HG02981 (cell line): Measurements from ENCODE around the gene ABCF3.
"Not testable (repeated sequence)": the region's sequence is repeated elsewhere in the genome, so short reads cannot be mapped to it uniquely, and the experiment has no call there.

Experiments used
- ATAC-seq: cut with Tn5 transposase; IDR thresholded peaks from one replicate; pipeline ENCODE4 v1.9.1; 2021; ENCODE audit warnings: mild to moderate bottlenecking, moderate library complexity; ENCODE audit not compliant: unreplicated experiment

Gene ABCF3, protein sequence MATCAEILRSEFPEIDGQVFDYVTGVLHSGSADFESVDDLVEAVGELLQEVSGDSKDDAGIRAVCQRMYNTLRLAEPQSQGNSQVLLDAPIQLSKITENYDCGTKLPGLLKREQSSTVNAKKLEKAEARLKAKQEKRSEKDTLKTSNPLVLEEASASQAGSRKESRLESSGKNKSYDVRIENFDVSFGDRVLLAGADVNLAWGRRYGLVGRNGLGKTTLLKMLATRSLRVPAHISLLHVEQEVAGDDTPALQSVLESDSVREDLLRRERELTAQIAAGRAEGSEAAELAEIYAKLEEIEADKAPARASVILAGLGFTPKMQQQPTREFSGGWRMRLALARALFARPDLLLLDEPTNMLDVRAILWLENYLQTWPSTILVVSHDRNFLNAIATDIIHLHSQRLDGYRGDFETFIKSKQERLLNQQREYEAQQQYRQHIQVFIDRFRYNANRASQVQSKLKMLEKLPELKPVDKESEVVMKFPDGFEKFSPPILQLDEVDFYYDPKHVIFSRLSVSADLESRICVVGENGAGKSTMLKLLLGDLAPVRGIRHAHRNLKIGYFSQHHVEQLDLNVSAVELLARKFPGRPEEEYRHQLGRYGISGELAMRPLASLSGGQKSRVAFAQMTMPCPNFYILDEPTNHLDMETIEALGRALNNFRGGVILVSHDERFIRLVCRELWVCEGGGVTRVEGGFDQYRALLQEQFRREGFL

DNA sequence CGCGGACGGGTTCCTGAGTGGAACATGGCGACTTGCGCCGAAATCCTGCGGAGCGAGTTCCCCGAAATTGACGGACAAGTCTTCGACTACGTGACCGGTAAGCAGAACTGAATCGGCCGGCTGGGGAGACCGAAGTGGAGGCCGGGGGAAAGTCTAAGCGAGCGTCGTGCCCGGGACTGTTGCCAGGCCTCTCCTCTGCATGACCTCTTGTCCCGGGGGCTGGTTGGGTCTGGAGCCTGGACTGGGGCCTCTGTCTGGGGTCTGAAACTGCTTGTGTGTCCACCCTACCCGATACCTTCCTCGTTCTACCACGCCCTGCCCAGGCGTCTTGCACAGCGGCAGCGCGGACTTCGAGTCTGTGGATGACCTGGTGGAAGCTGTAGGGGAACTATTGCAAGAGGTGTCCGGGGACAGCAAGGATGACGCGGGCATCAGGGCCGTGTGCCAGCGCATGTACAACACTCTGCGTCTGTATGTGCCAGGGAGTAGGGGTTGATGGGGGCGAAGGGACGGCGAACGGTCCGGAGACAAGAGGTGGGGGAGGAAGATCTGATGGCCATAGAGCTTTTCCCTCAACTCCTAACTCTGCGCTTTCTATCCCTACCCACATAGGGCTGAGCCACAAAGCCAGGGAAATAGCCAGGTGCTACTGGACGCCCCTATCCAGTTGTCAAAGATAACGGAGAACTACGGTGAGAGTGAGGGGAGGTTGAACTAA, at the start of gene ABCF3:
TSS of gene ABCF3 (plus strand) at position 16 of the 718 bp plus-strand sequence. CDS start at position 25, 9 bp downstream.
- peak; percentile 25 for ATAC-seq

DNA sequence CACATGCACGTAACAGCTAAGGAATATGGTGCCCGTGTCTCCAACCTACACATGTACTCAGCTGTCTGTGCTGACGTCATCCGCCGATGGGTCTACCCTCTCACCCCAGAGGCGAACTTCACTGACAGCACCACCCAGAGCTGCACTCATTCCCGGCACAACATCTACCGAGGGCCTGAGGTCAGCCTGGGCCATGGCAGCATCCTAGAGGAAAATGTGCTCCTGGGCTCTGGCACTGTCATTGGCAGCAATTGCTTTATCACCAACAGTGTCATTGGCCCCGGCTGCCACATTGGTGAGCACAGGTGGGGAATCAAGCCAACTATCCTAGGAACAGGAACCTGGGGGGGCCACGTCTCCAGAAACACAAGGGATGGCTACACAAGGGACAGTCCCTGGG, 45.6 kb upstream of the ABCF3 start:
- ATAC-seq, result no peak

- no peak for ATAC-seq
These were observed 43.8 kb upstream of the ABCF3 start for GRCh38 chr3:184142199-184142598.

DNA sequence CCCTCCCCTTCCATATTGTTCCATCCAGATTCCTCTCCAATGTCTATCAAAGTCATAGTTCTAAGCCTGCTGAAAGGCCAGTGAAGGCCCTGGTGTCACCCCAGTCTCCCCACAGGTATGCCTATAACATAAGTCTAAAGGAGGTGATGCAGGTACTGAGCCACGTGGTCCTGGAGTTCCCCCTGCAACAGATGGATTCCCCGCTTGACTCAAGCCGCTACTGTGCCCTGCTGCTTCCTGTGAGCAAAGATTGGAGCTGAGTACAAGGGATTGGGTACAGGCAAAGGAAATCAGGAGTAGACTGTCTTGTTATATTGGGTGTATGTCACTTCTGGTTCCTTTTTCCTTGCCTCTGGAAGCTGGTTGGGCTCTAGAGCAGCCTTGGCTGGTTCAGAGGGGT, 42.7 kb upstream of the ABCF3 start:
- no peak for ATAC-seq

GRCh38 chr3:184144505-184144904, 41.5 kb upstream of the ABCF3 start:
- ATAC-seq, result no peak

GRCh38 chr3:184145111-184145524, 40.9 kb upstream of the ABCF3 start:
- ATAC-seq, result no peak

DNA sequence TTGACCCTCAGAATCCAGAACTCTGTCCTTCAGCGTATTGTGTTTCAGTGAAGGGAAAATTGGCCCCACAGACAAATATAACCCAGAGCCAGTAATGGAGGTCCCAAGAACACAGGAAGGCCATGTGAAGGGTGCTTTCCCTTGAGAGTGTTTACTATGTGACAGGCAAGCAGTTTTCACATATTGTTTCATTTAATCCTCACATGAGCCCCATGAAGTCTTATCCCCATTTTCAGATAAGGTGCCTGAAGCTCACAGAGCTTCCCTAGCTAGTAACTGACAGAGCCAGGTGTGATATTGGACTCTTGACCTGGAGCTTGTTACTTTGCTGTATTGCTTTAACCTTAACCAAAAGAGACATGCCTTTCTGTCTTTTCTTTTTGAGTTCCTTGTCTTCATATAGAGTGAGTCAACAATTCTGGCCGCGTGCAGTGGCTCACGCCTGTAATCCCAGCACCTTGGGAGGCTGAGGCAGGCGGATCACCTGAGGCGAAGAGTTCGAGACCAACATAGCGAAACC, 40.2 kb upstream of the ABCF3 start:
- no peak for ATAC-seq

GRCh38 chr3:184148076-184148475, 37.9 kb upstream of the ABCF3 start:
- ATAC-seq, result no peak

DNA sequence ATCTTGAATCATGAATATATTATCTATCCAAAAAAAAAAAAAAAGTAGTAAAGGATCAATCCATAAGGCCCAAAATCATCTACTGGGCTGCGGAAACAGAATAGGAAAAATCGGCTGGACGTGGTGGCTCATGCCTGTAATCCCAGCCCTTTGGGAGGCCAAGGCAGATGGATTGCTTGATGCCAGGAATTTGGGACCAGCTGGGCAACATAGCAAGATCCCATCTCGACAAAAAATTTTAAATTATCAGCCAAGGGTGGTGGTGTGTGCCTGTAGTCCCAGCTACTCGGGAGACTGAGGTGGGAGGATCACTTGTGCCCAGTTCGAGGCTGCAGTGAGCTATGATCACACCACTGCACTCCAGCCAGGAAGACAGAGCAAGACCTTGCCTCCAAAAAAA, 36.9 kb upstream of the ABCF3 start:
- no peak for ATAC-seq

DNA sequence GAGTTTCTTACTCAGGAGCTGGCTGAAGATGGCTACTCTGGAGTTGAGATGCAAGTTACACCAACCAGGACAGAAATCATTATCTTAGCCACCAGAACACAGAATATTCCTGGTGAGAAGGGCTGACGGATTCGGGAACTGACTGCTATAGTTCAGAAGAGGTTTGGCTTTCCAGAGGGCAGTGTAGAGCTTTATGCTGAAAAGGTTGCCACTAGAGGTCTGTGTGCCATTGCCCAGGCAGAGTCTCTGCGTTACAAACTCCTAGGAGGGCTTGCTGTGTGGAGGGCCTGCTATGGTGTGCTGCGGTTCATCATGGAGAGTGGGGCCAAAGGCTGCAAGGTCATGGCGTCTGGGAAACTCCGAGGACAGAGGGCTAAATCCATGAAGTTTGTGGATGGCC, 36.2 kb upstream of the ABCF3 start:
- ATAC-seq, result not testable (repeated sequence)

- ATAC-seq, result peak; percentile 72
These were observed 30.9 kb upstream of the ABCF3 start, which contains the start of gene DVL3 for GRCh38 chr3:184154885-184155643. TSS of gene DVL3 (plus strand) at chr3:184155377. CDS start at chr3:184155636, 259 bp downstream.

GRCh38 chr3:184155644-184156521, 30.1 kb upstream of the ABCF3 start:
- ATAC-seq, result peak; percentile 26

DNA sequence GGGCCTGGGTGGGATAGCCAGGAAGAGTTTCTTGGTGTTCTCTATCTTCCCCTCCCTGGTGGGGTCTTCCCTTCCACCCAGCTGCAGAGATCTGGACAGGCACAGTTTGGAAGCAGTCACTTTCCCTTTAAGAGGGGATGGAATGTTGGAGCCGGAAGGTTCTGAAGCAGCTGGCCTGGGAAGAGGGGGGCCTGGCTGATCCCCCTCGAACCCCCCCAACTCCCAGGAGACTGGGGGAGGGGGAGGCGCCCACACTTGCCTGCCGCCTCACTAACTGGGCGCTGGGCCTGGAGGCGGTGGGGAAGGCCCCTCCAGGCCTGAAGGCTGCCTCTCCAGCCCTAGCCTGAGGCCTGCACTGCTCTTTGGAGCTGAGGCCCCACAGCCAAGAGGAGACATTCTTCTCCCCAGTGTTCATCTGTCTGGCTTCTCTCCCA, 29.5 kb upstream of the ABCF3 start:
- no peak for ATAC-seq

DNA sequence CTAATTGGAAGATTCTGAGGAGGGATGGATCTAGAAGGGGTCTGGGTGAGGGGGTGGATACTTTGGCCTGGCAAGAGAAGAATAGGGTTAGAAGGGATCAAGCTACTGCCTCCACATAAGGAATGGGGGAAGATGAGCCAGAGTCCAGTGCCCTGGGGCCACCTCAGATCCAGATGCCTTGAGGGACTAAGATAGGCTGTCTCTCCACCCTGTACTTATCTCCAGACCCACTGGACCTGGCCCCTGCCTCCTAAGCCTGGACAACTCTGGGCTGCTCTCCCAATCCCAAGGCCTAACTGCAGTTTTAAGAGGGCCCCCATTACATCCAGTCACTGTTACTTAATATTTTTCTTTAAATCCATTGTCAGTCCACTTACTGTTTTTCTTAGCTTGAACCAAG, 28.8 kb upstream of the ABCF3 start:
- ATAC-seq, result no peak

- ATAC-seq, result no peak
These were observed 27.6 kb upstream of the ABCF3 start for GRCh38 chr3:184158404-184158803.

GRCh38 chr3:184160456-184160855, 25.5 kb upstream of the ABCF3 start:
- ATAC-seq, result peak; percentile 53

- ATAC-seq, result not testable (repeated sequence)
These were observed 23.4 kb upstream of the ABCF3 start for GRCh38 chr3:184162571-184163070.

DNA sequence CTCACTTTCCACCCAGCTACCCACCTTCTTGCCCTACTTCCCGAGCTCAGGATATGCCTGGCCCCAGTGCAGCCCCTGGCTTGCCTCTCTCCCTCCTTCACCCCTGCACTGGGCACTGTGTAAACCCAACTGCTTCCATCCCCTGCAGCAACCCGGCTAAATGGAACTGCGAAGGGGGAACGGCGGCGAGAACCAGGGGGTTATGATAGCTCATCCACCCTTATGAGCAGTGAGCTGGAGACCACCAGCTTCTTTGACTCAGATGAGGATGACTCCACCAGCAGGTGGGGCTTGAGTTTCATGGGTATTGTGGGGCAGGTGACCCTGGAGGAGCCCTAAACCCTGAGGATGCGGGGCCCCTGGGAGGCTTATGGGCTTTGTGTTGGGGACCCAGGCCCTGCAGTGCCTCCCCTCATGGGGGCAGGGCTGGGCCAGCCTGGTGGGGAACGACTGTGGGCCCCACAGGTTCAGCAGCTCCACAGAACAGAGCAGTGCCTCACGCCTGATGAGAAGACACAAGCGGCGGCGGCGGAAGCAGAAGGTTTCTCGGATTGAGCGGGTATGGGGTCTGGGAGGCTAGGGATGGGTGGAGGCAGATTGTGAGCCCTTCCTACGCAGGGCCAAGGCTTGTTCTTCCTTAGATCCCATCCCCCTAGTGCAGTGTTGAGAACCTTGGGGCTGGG, 21.2 kb upstream of the ABCF3 start:
- no peak for ATAC-seq

- ATAC-seq, result no peak
These were observed 20.5 kb upstream of the ABCF3 start for GRCh38 chr3:184165543-184165942.
